ENCODE results near the gene POU2AF1. TPM values are rescaled to one million over a fixed set of nuclear protein-coding genes. Genes with fewer than 3 reads are reported as not detected.
A peak's percentile ranks its signal among the peaks of the same experiment; 100 is the strongest.

The POU2AF1 gene
- total and polyA plus RNA-seq, 2 of the 13 experiments (the other 11 are each of a cell fraction or from before 2014, with no cell fraction given), result 1.9 to 3.6 TPM

DNA sequence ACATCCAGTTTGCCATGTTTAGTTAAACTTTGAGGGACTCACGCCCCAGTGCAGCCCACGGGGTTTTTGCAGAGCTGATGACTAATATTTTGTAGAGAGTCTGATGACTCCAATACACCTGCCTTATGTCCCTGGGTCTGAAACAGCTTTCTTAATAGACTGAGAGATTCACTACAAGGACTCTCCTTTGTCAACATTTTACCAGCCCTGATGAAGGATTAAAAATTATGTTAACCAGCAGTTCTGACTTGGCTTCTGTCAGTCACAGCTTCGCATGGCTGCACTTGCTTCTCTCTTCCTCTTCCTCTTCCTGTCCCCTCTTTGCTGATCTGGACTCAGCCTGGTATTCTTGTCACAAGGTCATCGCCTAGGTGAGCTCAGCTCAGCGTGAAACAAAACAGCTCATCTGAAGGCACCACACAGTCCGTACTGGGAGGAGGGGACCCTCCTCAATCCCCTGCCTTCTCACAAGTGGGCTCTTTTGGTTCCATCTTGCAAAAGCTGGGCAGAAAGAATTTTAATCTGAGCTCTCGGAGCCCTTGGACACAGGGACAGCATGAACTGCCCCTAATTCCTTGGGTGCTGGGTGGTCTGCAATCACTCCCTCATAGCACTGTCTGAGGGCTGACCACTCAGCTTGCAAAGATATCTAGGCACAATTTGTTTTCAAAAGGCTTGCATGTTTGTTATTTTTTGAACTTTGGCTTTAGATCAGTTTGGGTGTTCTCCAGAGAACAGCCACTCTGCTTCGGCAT, 38.1 kb upstream of the POU2AF1 start (continued):
- TF ChIP-seq SRSF1 (optimal IDR thresholded peaks at IDR 0.05; ENCODE audit: low read depth, low read length) (no peak), ELF1 (CRISPR knock-in tag; IDR thresholded peaks at IDR 0.05) (peak; percentile 45; the same call in 1 of the 2 replicates), ZNF256 (CRISPR knock-in tag; conservative IDR thresholded peaks at IDR 0.05) (no peak), ZNF329 (CRISPR knock-in tag; IDR thresholded peaks at IDR 0.05; ENCODE audit: low read depth) (no peak), NR2F6 (IDR thresholded peaks at IDR 0.05) (no peak), NR2F6 (CRISPR knock-in tag; IDR thresholded peaks at IDR 0.05) (peak; percentile 45; the same call in 1 of the 2 replicates), ZNF326 (CRISPR knock-in tag; IDR thresholded peaks at IDR 0.05; ENCODE audit: borderline replicate concordance) (no peak), RFX5 (IDR thresholded peaks at IDR 0.05; ENCODE audit: low read depth, low read length) (no peak), HHEX (CRISPR knock-in tag; IDR thresholded peaks at IDR 0.05) (no peak), ZIK1 (CRISPR knock-in tag; IDR thresholded peaks at IDR 0.05; ENCODE audit: borderline replicate concordance, low read depth) (no peak), DNMT3B (CRISPR knock-in tag; conservative IDR thresholded peaks at IDR 0.05) (no peak), FOSL2 (CRISPR knock-in tag; IDR thresholded peaks at IDR 0.05) (peak; percentile 41; the same call in 1 of the 2 replicates), SRF (IDR thresholded peaks at IDR 0.05; ENCODE audit: low read depth, low read length) (no peak)
- TF ChIP-seq, protein P1, sequence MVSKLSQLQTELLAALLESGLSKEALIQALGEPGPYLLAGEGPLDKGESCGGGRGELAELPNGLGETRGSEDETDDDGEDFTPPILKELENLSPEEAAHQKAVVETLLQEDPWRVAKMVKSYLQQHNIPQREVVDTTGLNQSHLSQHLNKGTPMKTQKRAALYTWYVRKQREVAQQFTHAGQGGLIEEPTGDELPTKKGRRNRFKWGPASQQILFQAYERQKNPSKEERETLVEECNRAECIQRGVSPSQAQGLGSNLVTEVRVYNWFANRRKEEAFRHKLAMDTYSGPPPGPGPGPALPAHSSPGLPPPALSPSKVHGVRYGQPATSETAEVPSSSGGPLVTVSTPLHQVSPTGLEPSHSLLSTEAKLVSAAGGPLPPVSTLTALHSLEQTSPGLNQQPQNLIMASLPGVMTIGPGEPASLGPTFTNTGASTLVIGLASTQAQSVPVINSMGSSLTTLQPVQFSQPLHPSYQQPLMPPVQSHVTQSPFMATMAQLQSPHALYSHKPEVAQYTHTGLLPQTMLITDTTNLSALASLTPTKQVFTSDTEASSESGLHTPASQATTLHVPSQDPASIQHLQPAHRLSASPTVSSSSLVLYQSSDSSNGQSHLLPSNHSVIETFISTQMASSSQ (IDR thresholded peaks at IDR 0.05; ENCODE audit: low read depth), result no peak
- TF ChIP-seq, protein P1 (CRISPR knock-in tag; IDR thresholded peaks at IDR 0.05; ENCODE audit: borderline replicate concordance), result no peak
- TF ChIP-seq, protein P2, sequence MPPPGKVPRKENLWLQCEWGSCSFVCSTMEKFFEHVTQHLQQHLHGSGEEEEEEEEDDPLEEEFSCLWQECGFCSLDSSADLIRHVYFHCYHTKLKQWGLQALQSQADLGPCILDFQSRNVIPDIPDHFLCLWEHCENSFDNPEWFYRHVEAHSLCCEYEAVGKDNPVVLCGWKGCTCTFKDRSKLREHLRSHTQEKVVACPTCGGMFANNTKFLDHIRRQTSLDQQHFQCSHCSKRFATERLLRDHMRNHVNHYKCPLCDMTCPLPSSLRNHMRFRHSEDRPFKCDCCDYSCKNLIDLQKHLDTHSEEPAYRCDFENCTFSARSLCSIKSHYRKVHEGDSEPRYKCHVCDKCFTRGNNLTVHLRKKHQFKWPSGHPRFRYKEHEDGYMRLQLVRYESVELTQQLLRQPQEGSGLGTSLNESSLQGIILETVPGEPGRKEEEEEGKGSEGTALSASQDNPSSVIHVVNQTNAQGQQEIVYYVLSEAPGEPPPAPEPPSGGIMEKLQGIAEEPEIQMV (CRISPR knock-in tag; IDR thresholded peaks at IDR 0.05; ENCODE audit: low read depth), result no peak
- TF ChIP-seq, protein P3, sequence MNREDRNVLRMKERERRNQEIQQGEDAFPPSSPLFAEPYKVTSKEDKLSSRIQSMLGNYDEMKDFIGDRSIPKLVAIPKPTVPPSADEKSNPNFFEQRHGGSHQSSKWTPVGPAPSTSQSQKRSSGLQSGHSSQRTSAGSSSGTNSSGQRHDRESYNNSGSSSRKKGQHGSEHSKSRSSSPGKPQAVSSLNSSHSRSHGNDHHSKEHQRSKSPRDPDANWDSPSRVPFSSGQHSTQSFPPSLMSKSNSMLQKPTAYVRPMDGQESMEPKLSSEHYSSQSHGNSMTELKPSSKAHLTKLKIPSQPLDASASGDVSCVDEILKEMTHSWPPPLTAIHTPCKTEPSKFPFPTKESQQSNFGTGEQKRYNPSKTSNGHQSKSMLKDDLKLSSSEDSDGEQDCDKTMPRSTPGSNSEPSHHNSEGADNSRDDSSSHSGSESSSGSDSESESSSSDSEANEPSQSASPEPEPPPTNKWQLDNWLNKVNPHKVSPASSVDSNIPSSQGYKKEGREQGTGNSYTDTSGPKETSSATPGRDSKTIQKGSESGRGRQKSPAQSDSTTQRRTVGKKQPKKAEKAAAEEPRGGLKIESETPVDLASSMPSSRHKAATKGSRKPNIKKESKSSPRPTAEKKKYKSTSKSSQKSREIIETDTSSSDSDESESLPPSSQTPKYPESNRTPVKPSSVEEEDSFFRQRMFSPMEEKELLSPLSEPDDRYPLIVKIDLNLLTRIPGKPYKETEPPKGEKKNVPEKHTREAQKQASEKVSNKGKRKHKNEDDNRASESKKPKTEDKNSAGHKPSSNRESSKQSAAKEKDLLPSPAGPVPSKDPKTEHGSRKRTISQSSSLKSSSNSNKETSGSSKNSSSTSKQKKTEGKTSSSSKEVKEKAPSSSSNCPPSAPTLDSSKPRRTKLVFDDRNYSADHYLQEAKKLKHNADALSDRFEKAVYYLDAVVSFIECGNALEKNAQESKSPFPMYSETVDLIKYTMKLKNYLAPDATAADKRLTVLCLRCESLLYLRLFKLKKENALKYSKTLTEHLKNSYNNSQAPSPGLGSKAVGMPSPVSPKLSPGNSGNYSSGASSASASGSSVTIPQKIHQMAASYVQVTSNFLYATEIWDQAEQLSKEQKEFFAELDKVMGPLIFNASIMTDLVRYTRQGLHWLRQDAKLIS (CRISPR knock-in tag; IDR thresholded peaks at IDR 0.05), result no peak
- TF ChIP-seq, protein P4, sequence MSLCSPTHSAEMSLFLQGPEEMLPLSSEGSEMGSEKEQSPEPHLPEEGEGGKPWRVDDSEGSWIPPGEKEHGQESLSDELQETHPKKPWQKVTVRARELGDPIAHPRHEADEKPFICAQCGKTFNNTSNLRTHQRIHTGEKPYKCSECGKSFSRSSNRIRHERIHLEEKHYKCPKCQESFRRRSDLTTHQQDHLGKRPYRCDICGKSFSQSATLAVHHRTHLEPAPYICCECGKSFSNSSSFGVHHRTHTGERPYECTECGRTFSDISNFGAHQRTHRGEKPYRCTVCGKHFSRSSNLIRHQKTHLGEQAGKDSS (CRISPR knock-in tag; IDR thresholded peaks at IDR 0.05; ENCODE audit: borderline replicate concordance, low read depth), result no peak
